GM19351 (cell line): ENCODE results near the gene ZBTB39.

Source experiments
- ATAC-seq: cut with Tn5 transposase; IDR thresholded peaks from one replicate; pipeline ENCODE4 v1.9.1; 2021; ENCODE audit warnings: mild to moderate bottlenecking, moderate library complexity; ENCODE audit not compliant: unreplicated experiment

ZBTB39 gene

GRCh38 chr12:56951582-56952339, 54.6 kb downstream of the ZBTB39 start:
- ATAC-seq: no peak

GRCh38 chr12:56948881-56949280, 57.5 kb downstream of the ZBTB39 start:
- ATAC-seq: no peak
